Gastroesophageal sphincter (tissue), 4 donors: ENCODE results near the gene SMAD4. TPM values are rescaled to one million over a fixed set of nuclear protein-coding genes. Genes with fewer than 3 reads are reported as not detected.

ENCODE experiments used
- ATAC-seq: fragments of 150-250 bp; one replicate; pipeline ENCODE4 v1.9.1; 2016; ENCODE audit warnings: mild to moderate bottlenecking, moderate library complexity
- H3K27ac ChIP-seq, 4 donors: fragments of 200-600 bp; sonication (generic) in 3 of 4; 1 replicate in 3 of 4; 2 replicates in 1 of 4; pipeline ENCODE4 v1.5.1; 2016 to 2019
- H3K27me3 ChIP-seq: fragments of 200-600 bp; sonication (generic); one replicate; pipeline ENCODE4 v1.5.1; 2019
- H3K36me3 ChIP-seq, 2 donors: fragments of 200-600 bp; sonication (generic); one replicate each; pipeline ENCODE4 v1.5.1; 2019; ENCODE audit warnings: control low read depth in 1 of 2
- H3K4me1 ChIP-seq, 3 donors: fragments of 200-600 bp; sonication (generic); 1 replicate in 2 of 3; 2 replicates in 1 of 3; pipeline ENCODE4 v1.5.1; 2016 to 2019; ENCODE audit warnings: control low read depth in 2 of 3
- H3K4me3 ChIP-seq, 2 donors: fragments of 200-600 bp; sonication (generic); one replicate each; pipeline ENCODE4 v1.5.1; 2019; ENCODE audit warnings: mild to moderate bottlenecking in 1 of 2, moderate library complexity in 1 of 2
- H3K9me3 ChIP-seq, 3 donors: fragments of 200-600 bp; sonication (generic); one replicate each; pipeline ENCODE4 v1.5.1; 2017 to 2019; ENCODE audit warnings: control low read depth in 2 of 3
- CTCF ChIP-seq, 4 experiments: fragments of 200-600 bp in 2 of 4; fragments of 450-650 bp in 2 of 4; sonication (generic) in 1 of 4; IDR thresholded peaks; one replicate each; pipeline ENCODE4 v1.5.1; 2017 to 2019; ENCODE audit warnings: antibody characterized with exemption in 4 of 4, mild to moderate bottlenecking in 2 of 4, moderate library complexity in 2 of 4
- EP300 ChIP-seq: sonication (generic); formaldehyde crosslinking; IDR thresholded peaks from one replicate; pipeline ENCODE4 v1.6.1; 2017; ENCODE audit warnings: antibody characterized with exemption, mild to moderate bottlenecking
- POLR2A ChIP-seq, 2 donors: fragments of 450-650 bp; IDR thresholded peaks; one replicate each; pipeline ENCODE4 v1.6.1; 2017; ENCODE audit warnings: antibody characterized with exemption in 2 of 2, mild to moderate bottlenecking in 2 of 2, moderate library complexity in 1 of 2
- POLR2AphosphoS5 ChIP-seq: sonication (generic); formaldehyde crosslinking; IDR thresholded peaks from one replicate; pipeline ENCODE4 v1.6.1; 2017; ENCODE audit warnings: antibody characterized with exemption
- WGBS, 2 donors: methylation state at CpG; one replicate each; pipeline ENCODE4 v1.1.5; 2018; ENCODE audit warnings: low coverage in 1 of 2; 5-methylcytosine and 5-hydroxymethylcytosine counted together
- total RNA-seq, 4 donors: library from RNA; depleted of rRNA; stranded (reverse); fragments of >200 nt; gene quantifications; one replicate each; pipeline ENCODE4 v1.1.0, GENCODE V29; 2016

The SMAD4 gene
- 100 to 1,000 TPM; 132 to 170 (median 137) TPM for total RNA-seq

- peaks cover 2 to 77% (median 24%) of the 10 kb centered on the region in 3 donors for H3K4me1 ChIP-seq
- 0% methylated on average over 3 of the region's 79 CpGs for WGBS, 2 donors
- H3K27ac ChIP-seq, result peak within 1 kb of the TSS; percentile 75 to 99 (median 98)
- H3K9me3 ChIP-seq, result no peaks in the 10 kb centered on the region
- peak; percentile 95 for ATAC-seq
- H3K27me3 ChIP-seq, result no peaks in the 10 kb centered on the region
- peak; percentile 95 for TF ChIP-seq POLR2AphosphoS5
- TF ChIP-seq EP300, result no peak
- TF ChIP-seq POLR2A (IDR thresholded peaks at IDR 0.05), result peak; percentile 86 to 89
- TF ChIP-seq CTCF (IDR thresholded peaks at IDR 0.05), result peak in 2 of 4 experiments; percentile 8 to 14
- H3K4me3 ChIP-seq, result peak within 1 kb of the TSS; percentile 48 to 94
- peaks cover 0 to 18% of the 10 kb centered on the region in 2 donors for H3K36me3 ChIP-seq
These were observed at the start of gene SMAD4 for GRCh38 chr18:51029694-51030536. TSS of gene SMAD4 (plus strand) at chr18:51030213. CDS start at chr18:51047047, 16,834 bp downstream.

GRCh38 chr18:50981381-50981780 lies 48.6 kb upstream of the SMAD4 start:
- H3K36me3 ChIP-seq, result peaks cover 0 to 51% of the 10 kb centered on the region in 2 donors

GRCh38 chr18:50982086-50982801 lies 47.8 kb upstream of the SMAD4 start:
- no peak for TF ChIP-seq EP300
- no peak for TF ChIP-seq POLR2AphosphoS5
- TF ChIP-seq POLR2A (IDR thresholded peaks at IDR 0.05), result no peak
- no peak for TF ChIP-seq CTCF (IDR thresholded peaks at IDR 0.05)

More at GRCh38 chr18:50981381-50981780, 48.6 kb upstream of the SMAD4 start:
- no peaks in the 10 kb centered on the region for H3K27me3 ChIP-seq
- no peak for TF ChIP-seq CTCF (IDR thresholded peaks at IDR 0.05)
- TF ChIP-seq EP300, result no peak
- no peak for TF ChIP-seq POLR2A (IDR thresholded peaks at IDR 0.05)
- no peak for TF ChIP-seq POLR2AphosphoS5
- ATAC-seq, result no peak
- H3K27ac ChIP-seq, result no peak overlapping the region
- 56 to 78% methylated on average over 1 of the region's 1 CpG for WGBS, 2 donors
- H3K4me1 ChIP-seq, result peaks cover 0 to 15% (median 0%) of the 10 kb centered on the region in 3 donors
- H3K9me3 ChIP-seq, result no peaks in the 10 kb centered on the region
- H3K4me3 ChIP-seq, result no peak overlapping the region

GRCh38 chr18:50982802-50983179 lies 47.2 kb upstream of the SMAD4 start:
- no peak for ATAC-seq
- H3K36me3 ChIP-seq, result peaks cover 0 to 37% of the 10 kb centered on the region in 2 donors
- 87% methylated on average over 3 of the region's 3 CpGs; no CpG with 5 or more reads in 1 of the 2 donors for WGBS, 2 donors

More at GRCh38 chr18:50982086-50982801, 47.8 kb upstream of the SMAD4 start:
- ATAC-seq, result no peak
- Histone ChIP-seq H3K27me3 (no peaks in the 10 kb centered on the region), H3K27ac (no peak overlapping the region), H3K36me3 (peaks cover 0 to 43% of the 10 kb centered on the region in 2 donors), H3K9me3 (no peaks in the 10 kb centered on the region), H3K4me3 (no peak overlapping the region), H3K4me1 (peaks cover 0 to 24% (median 0%) of the 10 kb centered on the region in 3 donors)
- 75 to 93% methylated on average over 4 to 6 of the region's 8 CpGs for WGBS, 2 donors

More at GRCh38 chr18:50982802-50983179, 47.2 kb upstream of the SMAD4 start:
- Histone ChIP-seq H3K27ac (no peak overlapping the region), H3K4me3 (no peak overlapping the region), H3K9me3 (no peaks in the 10 kb centered on the region), H3K4me1 (peaks cover 0 to 29% (median 0%) of the 10 kb centered on the region in 3 donors), H3K27me3 (no peaks in the 10 kb centered on the region)
- TF ChIP-seq CTCF (IDR thresholded peaks at IDR 0.05) (no peak), POLR2A (IDR thresholded peaks at IDR 0.05) (no peak), POLR2AphosphoS5 (no peak), EP300 (no peak)
